ENCODE data around the gene COX19. TPM values are rescaled to one million over a fixed set of nuclear protein-coding genes. Genes with fewer than 3 reads are reported as not detected.
"Not testable (repeated sequence)": the region's sequence is repeated elsewhere in the genome, so short reads cannot be mapped to it uniquely, and the experiment has no call there.

Gene COX19
- total RNA-seq, 1 donor: 12.5 TPM

DNA sequence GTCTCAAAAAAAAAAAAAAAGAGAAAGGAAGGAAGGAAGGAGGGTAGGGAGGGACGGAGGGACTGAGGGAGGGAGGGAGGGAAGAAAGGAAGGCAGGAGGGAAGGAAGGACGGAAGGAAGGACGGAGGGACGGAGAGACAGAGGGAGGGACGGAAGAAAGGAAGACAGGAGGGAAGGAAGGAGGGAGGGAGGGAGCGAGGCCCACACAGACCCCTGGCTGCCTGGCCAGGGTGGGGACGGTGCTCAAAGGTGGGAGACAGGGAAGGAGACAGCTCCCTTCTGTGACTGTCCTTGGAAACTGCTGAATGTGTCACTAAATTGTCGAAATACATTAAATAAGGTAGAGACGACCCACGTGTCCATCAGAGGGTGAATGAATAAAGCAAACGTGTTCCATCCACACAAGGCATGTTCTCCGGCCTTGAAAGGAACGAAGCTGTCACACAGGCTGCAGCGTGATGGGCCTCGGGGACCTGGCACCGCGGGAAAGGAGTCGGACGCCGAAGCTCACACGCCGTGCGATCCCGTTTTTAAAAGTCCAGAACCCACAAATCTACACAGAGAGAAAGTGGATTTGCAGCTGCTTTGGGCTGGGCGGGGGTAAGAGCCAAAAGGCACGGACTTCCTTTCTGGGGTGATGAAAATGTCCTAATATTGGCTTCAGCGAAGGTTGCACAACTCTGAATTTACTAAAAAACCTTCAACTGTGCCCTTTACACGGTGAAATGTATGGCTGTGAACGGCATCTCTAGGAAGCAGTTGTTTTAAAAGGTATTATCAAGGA lies 44.2 kb downstream of the COX19 start:
- H3K4me3 ChIP-seq (ENCODE audit: low read depth, low read length): no peak overlapping the region
- TF ChIP-seq, protein P1, sequence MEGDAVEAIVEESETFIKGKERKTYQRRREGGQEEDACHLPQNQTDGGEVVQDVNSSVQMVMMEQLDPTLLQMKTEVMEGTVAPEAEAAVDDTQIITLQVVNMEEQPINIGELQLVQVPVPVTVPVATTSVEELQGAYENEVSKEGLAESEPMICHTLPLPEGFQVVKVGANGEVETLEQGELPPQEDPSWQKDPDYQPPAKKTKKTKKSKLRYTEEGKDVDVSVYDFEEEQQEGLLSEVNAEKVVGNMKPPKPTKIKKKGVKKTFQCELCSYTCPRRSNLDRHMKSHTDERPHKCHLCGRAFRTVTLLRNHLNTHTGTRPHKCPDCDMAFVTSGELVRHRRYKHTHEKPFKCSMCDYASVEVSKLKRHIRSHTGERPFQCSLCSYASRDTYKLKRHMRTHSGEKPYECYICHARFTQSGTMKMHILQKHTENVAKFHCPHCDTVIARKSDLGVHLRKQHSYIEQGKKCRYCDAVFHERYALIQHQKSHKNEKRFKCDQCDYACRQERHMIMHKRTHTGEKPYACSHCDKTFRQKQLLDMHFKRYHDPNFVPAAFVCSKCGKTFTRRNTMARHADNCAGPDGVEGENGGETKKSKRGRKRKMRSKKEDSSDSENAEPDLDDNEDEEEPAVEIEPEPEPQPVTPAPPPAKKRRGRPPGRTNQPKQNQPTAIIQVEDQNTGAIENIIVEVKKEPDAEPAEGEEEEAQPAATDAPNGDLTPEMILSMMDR (IDR thresholded peaks at IDR 0.05; ENCODE audit: insufficient read depth, low read length): no peak
- DNase-seq (ENCODE audit: low read depth): no peak

DNA sequence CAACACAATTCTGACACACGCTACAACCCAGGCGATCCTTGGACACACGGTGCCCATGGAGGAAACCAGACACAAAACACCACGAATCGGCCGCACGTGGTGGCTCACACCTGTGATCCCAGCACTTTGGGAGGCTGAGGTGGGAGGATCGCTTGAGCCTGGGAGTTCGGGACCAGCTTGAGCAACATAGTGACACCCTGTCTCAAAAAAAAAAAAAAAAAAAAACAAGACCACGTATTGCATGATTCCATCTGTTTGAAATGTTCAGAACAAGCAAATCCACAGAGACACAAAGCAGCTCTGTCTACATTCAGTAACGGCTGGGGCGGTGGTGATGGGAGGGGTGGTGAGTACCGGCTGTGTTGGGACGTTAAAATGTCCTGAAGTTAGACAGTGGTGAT lies 46.0 kb downstream of the COX19 start:
- no peak for DNase-seq (ENCODE audit: low read depth)
- TF ChIP-seq, protein P1 (IDR thresholded peaks at IDR 0.05; ENCODE audit: insufficient read depth, low read length): no peak
- H3K4me3 ChIP-seq (ENCODE audit: low read depth, low read length): no peak overlapping the region

DNA sequence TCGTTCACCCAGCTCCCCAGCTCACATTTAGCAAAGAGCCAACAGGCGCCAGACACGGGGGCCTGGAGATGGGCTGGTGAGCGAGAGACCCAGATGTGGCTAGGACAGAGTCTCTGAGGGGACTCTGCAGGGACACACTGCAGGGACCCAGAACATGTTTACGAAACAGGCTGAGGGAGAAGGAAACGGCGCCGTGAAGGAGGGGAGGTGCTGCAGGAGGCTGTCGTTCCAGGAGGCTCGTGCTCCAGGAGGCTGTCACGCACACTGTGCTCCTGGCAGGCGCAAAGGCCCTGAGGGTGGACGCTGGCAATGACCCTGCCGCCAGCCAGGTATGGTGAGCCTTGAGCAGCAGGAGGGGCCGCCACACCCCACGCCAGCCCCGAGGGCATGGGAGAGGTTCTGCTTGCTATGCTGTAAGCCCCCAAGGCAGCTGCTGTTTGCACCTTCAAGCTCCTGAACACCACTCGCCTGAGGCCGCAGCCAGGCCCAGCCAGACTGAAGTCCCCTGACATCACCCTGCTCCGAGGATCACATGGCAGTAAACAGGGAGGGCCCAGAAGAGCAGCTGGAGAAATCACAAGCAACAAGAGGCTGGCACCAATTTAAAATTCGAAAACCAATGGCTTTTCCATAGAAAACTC lies 48.2 kb downstream of the COX19 start:
- DNase-seq (ENCODE audit: low read depth): no peak
- TF ChIP-seq, protein P1 (IDR thresholded peaks at IDR 0.05; ENCODE audit: insufficient read depth, low read length): no peak
- H3K4me3 ChIP-seq (ENCODE audit: low read depth, low read length): no peak overlapping the region

DNA sequence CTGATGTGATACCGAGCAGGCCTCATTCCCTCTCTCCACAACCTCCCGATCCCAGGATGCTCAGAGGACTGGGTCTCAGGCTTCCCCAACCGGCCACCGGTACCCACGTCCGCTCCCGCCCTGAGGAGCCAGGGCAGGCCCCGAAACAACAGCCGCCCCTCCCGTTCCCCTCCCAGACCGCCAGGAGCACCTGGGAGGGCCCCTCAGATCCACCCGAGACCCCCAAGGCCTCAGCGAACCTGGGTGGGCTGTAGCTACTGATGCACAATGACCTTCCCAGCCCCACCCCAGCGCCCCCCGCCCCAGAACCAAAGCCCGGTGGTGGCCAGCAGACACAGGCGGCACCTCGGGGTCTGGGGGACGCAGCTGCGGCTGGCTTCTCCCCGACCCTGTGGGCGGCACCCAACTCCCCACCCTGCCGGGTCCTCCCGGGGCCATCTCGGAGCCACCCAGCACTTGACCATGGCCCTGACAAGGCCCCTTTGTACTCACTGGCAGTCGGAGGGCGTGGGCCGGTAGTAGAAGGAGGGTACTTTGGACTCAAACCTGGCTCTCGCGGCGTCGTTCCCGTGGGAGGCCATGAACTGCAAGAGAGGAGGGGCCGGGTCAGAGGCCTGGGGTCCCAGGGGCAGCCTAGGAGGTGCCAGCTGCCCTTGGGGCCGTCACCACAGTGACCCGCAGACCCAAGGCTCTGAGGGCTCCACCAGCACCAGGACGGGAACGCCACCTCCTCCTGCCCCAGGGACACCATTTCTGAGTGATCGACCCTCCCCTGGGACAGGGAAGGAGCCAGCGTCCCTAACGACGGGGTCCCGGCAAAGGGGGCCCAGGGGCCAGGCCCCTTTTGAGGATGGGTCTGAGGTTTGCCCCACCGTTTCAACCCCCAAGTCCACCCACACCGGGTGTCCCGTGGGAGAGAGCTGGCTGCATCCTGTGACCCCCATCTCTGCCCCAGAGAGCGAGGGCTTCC lies 49.0 kb downstream of the COX19 start:
- TF ChIP-seq, protein P1 (IDR thresholded peaks at IDR 0.05; ENCODE audit: insufficient read depth, low read length): no peak
- no peak overlapping the region for H3K4me3 ChIP-seq (ENCODE audit: low read depth, low read length)
- DNase-seq (ENCODE audit: low read depth): no peak

DNA sequence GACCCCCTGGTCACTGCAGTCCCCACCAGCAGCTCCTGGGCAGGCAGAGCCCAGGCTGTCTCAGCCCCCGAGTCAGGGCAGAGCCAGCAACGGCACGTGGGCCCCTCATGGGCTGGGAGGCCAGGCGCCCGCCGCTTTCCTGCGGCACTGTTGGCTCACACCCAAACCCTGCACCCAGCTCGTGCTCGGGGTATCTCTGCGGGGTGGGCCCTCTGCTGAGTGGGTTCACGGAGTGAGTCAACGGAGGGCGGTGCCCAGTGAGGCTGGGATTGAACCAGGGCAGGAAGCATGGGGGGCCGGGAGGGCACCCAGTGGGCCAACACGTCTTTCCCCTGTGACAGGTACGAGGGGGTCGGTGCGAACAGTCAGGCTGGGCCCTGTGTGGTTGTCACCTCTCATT lies 49.7 kb downstream of the COX19 start:
- H3K4me3 ChIP-seq (ENCODE audit: low read depth, low read length): no peak overlapping the region
- DNase-seq (ENCODE audit: low read depth): no peak
- TF ChIP-seq, protein P1 (IDR thresholded peaks at IDR 0.05; ENCODE audit: insufficient read depth, low read length): no peak

DNA sequence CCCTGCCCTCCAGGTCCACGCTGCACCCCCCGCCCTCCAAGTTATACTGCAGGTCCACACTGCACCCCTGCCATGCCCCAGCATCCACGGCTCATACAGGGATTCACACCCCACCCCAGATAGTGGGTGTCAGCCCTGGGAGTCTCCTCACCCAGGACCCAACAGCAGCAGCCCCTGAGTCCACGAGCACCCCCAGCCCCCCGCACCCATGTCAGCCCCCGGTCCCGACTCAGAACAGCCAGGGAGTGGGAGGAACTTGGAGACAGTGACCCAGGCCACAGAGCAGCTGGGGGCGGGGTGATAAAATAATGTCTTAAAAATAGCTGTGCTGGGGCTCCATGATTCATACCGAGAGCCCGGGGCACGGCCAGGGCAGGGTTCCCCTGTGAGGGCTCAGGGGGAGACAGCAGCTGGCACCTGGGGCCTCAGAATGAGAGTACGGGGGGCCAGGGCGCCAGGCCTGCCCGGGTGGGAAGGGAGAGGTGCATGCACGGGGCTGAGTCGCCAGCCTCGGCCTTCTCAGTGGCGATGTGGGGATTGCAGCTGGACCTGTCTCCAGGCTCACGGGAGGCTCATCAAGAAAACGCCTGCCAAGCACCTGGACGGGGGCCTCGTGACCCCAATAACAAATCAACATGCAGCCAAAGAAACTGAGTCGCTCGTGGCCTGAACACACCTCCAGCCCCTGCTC lies 50.7 kb downstream of the COX19 start:
- no peak for DNase-seq (ENCODE audit: low read depth)
- H3K4me3 ChIP-seq (ENCODE audit: low read depth, low read length): no peak overlapping the region
- TF ChIP-seq, protein P1 (IDR thresholded peaks at IDR 0.05; ENCODE audit: insufficient read depth, low read length): no peak

DNA sequence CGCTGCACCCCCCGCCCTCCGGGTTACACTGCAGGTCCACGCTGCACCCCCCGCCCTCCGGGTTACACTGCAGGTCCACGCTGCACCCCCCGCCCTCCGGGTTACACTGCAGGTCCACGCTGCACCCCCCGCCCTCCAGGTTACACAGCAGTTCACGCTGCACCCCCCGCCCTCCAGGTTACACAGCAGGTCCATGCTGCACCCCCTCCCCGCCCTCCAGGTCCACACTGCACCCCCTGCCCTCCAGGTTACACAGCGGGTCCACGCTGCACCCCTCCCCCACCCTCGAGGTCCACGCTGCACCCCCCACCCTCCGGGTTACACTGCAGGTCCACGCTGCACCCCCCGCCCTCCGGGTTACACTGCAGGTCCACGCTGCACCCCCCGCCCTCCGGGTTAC lies 51.3 kb downstream of the COX19 start:
- not testable (repeated sequence) for H3K4me3 ChIP-seq (ENCODE audit: low read depth, low read length); DNase-seq (ENCODE audit: low read depth)

Measured in fibroblast of the aortic adventitia (primary cell).